Tibial nerve (tissue), 4 donors: ENCODE data around the gene TTC28. TPM values are rescaled to one million over a fixed set of nuclear protein-coding genes. Genes with fewer than 3 reads are reported as not detected.

Source experiments
- DNase-seq, 2 donors: peaks; one replicate each; pipeline ENCODE4 v3.0.0-alpha.2; 2019; ENCODE audit warnings: low spot score in 2 of 2
- H3K27ac ChIP-seq, 4 donors: fragments of 200-600 bp; sonication (generic) in 3 of 4; one replicate each; pipeline ENCODE4 v1.5.1; 2017 to 2019; ENCODE audit warnings: mild to moderate bottlenecking in 1 of 4
- H3K27me3 ChIP-seq, 2 donors: fragments of 200-600 bp; sonication (generic) in 1 of 2; one replicate each; pipeline versions ENCODE4 v1.5.1 to v1.6.0; 2017 to 2019
- H3K36me3 ChIP-seq, 3 donors: fragments of 200-600 bp; sonication (generic); one replicate each; pipeline ENCODE4 v1.5.1; 2018 to 2019
- H3K4me1 ChIP-seq, 4 donors: fragments of 200-600 bp; sonication (generic) in 3 of 4; one replicate each; pipeline ENCODE4 v1.5.1; 2017 to 2019
- H3K4me3 ChIP-seq, 4 donors: fragments of 200-600 bp; sonication (generic) in 3 of 4; one replicate each; pipeline ENCODE4 v1.5.1; 2017 to 2019; ENCODE audit warnings: mild to moderate bottlenecking in 1 of 4, moderate library complexity in 1 of 4
- H3K9me3 ChIP-seq, 4 donors: fragments of 200-600 bp; sonication (generic) in 3 of 4; one replicate each; pipeline ENCODE4 v1.5.1; 2017 to 2019
- EP300 ChIP-seq, 2 donors: sonication (generic); formaldehyde crosslinking; IDR thresholded peaks; one replicate each; pipeline ENCODE4 v1.6.1; 2017; ENCODE audit warnings: antibody characterized with exemption in 2 of 2, mild to moderate bottlenecking in 1 of 2
- POLR2A ChIP-seq, 2 donors: fragments of 450-650 bp; IDR thresholded peaks; one replicate each; pipeline ENCODE4 v1.6.1; 2017; ENCODE audit warnings: antibody characterized with exemption in 2 of 2, mild to moderate bottlenecking in 2 of 2, moderate library complexity in 2 of 2
- WGBS, 2 donors: methylation state at CpG; one replicate each; pipeline ENCODE4 v1.1.5; 2018; 5-methylcytosine and 5-hydroxymethylcytosine counted together
- total RNA-seq, 4 donors: library from RNA; depleted of rRNA; stranded (reverse); fragments of >200 nt; gene quantifications; one replicate each; pipeline ENCODE4 v1.1.0, GENCODE V29; 2016
- TF ChIP-seq, protein P1 (sequence below), 5 experiments: fragments of 200-600 bp in 3 of 5; fragments of 450-650 bp in 2 of 5; sonication (generic) in 3 of 5; IDR thresholded peaks; one replicate each; pipeline ENCODE4 v1.5.1; 2016 to 2019; ENCODE audit warnings: antibody characterized with exemption in 5 of 5, mild to moderate bottlenecking in 3 of 5, moderate library complexity in 2 of 5

Gene TTC28
- total RNA-seq, 4 donors from 2014 or later: 83.9 to 177 (median 128) TPM

DNA sequence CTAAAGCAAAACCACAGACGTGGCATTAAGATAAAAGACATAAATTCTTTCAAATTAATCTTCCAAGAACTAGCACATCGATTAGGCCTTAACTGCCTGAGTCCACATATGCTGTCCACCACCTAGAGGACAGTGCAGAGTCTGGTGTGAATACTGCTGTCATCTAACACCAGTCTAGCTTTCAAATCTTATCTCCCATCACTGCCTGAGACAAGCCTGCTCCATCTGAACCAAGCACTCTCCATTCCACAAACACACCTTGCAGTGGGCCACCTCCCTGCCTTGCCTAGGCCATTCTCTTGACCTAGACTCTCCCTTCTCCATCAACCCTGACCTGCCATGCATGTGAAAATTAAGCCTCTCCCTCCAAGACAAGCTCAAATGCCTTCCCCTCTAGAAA, 631.1 kb downstream of the TTC28 start:
- no peak overlapping the region for H3K27ac ChIP-seq
- no peak overlapping the region for H3K4me3 ChIP-seq

DNA sequence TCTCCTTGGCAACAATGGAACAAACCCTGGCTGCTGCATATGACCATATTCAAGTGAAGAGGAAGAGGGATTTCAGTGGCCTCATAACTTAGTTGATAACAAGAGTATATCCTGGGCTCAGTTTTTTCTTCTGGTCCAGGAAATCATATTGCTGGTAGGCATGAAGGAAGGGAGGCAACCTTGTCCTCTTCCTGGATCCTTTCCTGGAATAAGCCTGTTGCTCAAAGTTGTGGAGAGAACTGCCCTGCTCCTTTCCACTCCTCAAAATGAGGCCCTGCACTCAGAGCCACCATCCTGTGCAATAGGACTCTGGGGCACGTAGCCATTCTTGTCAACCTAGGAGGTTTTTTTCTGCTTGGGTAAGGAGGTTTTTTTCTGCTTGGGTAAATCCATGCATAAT, 631.9 kb downstream of the TTC28 start:
- Histone ChIP-seq H3K4me3 (no peak overlapping the region), H3K27ac (no peak overlapping the region), H3K4me1 (peaks cover 0 to 4% (median 0%) of the 10 kb centered on the region in 4 donors), H3K9me3 (no peaks in the 10 kb centered on the region), H3K27me3 (no peaks in the 10 kb centered on the region), H3K36me3 (no peaks in the 10 kb centered on the region)
- TF ChIP-seq, protein P1, sequence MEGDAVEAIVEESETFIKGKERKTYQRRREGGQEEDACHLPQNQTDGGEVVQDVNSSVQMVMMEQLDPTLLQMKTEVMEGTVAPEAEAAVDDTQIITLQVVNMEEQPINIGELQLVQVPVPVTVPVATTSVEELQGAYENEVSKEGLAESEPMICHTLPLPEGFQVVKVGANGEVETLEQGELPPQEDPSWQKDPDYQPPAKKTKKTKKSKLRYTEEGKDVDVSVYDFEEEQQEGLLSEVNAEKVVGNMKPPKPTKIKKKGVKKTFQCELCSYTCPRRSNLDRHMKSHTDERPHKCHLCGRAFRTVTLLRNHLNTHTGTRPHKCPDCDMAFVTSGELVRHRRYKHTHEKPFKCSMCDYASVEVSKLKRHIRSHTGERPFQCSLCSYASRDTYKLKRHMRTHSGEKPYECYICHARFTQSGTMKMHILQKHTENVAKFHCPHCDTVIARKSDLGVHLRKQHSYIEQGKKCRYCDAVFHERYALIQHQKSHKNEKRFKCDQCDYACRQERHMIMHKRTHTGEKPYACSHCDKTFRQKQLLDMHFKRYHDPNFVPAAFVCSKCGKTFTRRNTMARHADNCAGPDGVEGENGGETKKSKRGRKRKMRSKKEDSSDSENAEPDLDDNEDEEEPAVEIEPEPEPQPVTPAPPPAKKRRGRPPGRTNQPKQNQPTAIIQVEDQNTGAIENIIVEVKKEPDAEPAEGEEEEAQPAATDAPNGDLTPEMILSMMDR (IDR thresholded peaks at IDR 0.05): no peak
- peak in 1 of 2 donors; percentile 34 for TF ChIP-seq EP300 (IDR thresholded peaks at IDR 0.05)
- DNase-seq: no peak
- WGBS, 2 donors: 62 to 100% methylated on average over 1 of the region's 1 CpG

More for the DNA sequence above, 631.1 kb downstream of the TTC28 start:
- TF ChIP-seq EP300 (IDR thresholded peaks at IDR 0.05) (no peak), POLR2A (IDR thresholded peaks at IDR 0.05) (no peak)
- TF ChIP-seq, protein P1 (IDR thresholded peaks at IDR 0.05): no peak
- H3K36me3 ChIP-seq: no peaks in the 10 kb centered on the region
- DNase-seq: no peak
- no peaks in the 10 kb centered on the region for H3K27me3 ChIP-seq
- 61 to 65% methylated on average over 2 of the region's 2 CpGs for WGBS, 2 donors
- peaks cover 0 to 4% (median 0%) of the 10 kb centered on the region in 4 donors for H3K4me1 ChIP-seq
- no peaks in the 10 kb centered on the region for H3K9me3 ChIP-seq

DNA sequence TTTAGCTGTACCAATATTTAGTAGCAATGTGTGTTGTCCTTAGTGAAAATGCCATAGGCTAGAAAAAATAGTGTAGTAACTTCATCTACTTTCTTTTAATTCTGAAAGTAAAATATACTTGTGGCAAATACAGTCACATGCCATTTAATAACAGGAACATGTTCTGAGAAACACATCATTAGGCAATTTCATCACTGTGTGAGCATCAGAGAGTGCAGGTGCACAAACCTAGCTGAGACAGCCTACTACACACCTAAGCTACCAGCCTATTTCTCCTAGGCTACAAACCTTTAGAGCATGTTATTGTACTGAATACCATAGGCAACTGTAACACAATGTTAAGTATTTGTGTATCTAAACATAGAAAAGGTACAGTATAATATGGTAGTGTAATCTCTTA, 633.5 kb downstream of the TTC28 start:
- no peaks in the 10 kb centered on the region for H3K4me1 ChIP-seq
- no peaks in the 10 kb centered on the region for H3K36me3 ChIP-seq

DNA sequence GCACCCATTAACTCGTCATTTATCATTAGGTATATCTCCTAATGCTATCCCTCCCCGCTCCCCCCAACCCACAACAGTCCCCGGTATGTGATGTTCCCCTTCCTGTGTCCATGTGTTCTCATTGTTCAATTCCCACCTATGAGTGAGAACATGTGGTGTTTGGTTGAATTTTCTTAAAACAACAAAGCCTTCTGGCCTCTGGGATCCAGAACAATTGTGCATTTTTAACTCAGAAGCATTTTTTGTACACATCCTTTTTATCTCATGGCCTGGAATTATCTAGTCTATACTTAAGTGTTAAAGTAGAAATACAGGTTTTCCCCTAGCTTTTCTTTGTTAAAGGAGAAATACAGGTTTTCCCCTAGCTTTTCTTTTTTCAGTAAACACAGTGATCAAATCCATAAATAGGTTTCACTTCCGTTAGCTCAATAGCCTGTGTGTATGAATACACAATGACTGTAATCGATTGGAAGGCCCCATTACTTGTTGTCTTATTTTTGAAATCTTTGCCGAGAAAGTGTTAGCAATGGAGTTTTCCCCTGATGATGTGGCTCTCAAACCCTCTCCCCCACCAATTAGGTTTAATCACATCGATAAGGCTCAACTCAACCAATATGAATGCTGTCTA, 635.0 kb downstream of the TTC28 start:
- TF ChIP-seq, protein P1 (IDR thresholded peaks at IDR 0.05): no peak
- no peak for TF ChIP-seq EP300 (IDR thresholded peaks at IDR 0.05)
- TF ChIP-seq POLR2A (IDR thresholded peaks at IDR 0.05): no peak
- 61 to 64% methylated on average over 7 of the region's 7 CpGs for WGBS, 2 donors
- no peak overlapping the region for H3K4me3 ChIP-seq

More for the DNA sequence above, 633.5 kb downstream of the TTC28 start:
- TF ChIP-seq, protein P1 (IDR thresholded peaks at IDR 0.05): no peak
- TF ChIP-seq EP300 (IDR thresholded peaks at IDR 0.05) (no peak), POLR2A (IDR thresholded peaks at IDR 0.05) (no peak)
- peaks cover 0 to 7% (median 0%) of the 10 kb centered on the region in 4 donors for H3K9me3 ChIP-seq
- H3K4me3 ChIP-seq: no peak overlapping the region
- no peak overlapping the region for H3K27ac ChIP-seq
- DNase-seq: no peak
- H3K27me3 ChIP-seq: no peaks in the 10 kb centered on the region

DNA sequence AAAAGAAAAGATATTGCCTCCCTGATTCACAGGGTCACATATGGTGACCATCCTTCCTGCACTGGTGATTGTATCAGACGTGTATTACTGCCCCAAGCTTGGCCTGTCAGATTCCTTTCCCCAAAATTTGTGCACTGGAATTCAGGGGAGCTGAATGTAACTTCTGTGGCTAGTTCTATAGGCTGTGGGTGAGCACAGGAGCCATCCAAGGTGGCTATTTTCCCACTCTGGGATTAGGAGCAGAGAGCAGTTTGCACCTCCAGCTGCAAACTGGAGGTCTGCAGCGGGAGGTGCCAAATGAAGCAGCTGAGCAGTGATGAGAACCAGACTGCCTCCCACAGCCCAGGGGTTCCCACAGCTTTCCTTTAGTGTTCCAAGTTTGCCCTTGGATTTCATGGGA, 636.4 kb downstream of the TTC28 start:
- H3K9me3 ChIP-seq: peaks cover 0 to 8% (median 0%) of the 10 kb centered on the region in 4 donors
- H3K4me3 ChIP-seq: no peak overlapping the region
- WGBS, 2 donors: 57 to 60% methylated on average over 2 of the region's 2 CpGs
- H3K36me3 ChIP-seq: no peaks in the 10 kb centered on the region
- no peaks in the 10 kb centered on the region for H3K27me3 ChIP-seq
- H3K27ac ChIP-seq: no peak overlapping the region
- no peak for TF ChIP-seq EP300 (IDR thresholded peaks at IDR 0.05)
- no peak for TF ChIP-seq POLR2A (IDR thresholded peaks at IDR 0.05)
- TF ChIP-seq, protein P1 (IDR thresholded peaks at IDR 0.05): no peak
- no peak for DNase-seq
- H3K4me1 ChIP-seq: no peaks in the 10 kb centered on the region

More for the DNA sequence above, 635.0 kb downstream of the TTC28 start:
- Histone ChIP-seq H3K4me1 (no peaks in the 10 kb centered on the region), H3K36me3 (no peaks in the 10 kb centered on the region), H3K27ac (no peak overlapping the region), H3K9me3 (peaks cover 0 to 8% (median 0%) of the 10 kb centered on the region in 4 donors), H3K27me3 (no peaks in the 10 kb centered on the region)
- no peak for DNase-seq
